GM21381 (cell line): Measurements from ENCODE around the gene ATP6V0B.

ENCODE experiments used
- ATAC-seq: cut with Tn5 transposase; IDR thresholded peaks from one replicate; pipeline ENCODE4 v1.9.1; 2021; ENCODE audit warnings: mild to moderate bottlenecking, moderate library complexity; ENCODE audit not compliant: unreplicated experiment

Gene ATP6V0B

GRCh38 chr1:44024903-44025525, 50.3 kb downstream of the ATP6V0B start:
- no peak for ATAC-seq

DNA sequence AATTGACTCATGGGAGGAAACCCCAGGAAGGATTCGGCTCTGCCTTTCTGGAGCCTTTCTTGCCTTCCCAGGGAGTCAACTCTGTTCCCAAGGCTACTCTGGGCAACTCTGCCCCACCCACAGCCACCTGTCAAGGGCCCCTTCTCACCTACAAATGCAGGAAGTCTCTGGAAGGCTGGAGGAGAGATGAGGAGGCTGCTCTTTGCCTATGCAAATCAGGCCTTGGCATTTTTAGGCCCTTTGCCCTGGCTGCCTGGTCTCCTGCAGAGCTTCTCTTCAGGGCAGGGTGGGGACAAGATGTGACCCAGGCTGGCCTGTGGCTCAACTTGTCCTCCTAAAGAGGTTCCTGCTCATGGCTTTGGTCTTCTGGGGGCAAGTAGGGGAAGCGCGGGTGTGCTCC, 51.1 kb downstream of the ATP6V0B start:
- no peak for ATAC-seq

GRCh38 chr1:44027320-44027719, 52.6 kb downstream of the ATP6V0B start:
- ATAC-seq = no peak
